Adrenal gland (tissue), 5 donors: ENCODE results near the gene C1QB.

Experiments used
- CTCF ChIP-seq, 6 experiments: fragments of 450-650 bp in 4 of 6; fragments of 200-600 bp in 2 of 6; sonication (generic) in 1 of 6; IDR thresholded peaks; 1 replicate in 5 of 6; 2 replicates in 1 of 6; pipeline versions ENCODE4 v1.5.1 to v1.8.0; 2016 to 2021; ENCODE audit warnings: antibody characterized with exemption in 6 of 6, mild to moderate bottlenecking in 2 of 6, moderate library complexity in 1 of 6
- POLR2A ChIP-seq, 2 donors: fragments of 450-650 bp; IDR thresholded peaks; one replicate each; pipeline ENCODE4 v1.6.1; 2017; ENCODE audit warnings: antibody characterized with exemption in 2 of 2, mild to moderate bottlenecking in 2 of 2, moderate library complexity in 1 of 2
- donor health status: DM: no; HTN: no; CAD: no.

GRCh38 chr1:22665752-22666151 is 12.7 kb downstream of the C1QB start:
- TF ChIP-seq CTCF (IDR thresholded peaks at IDR 0.05) (peak in 5 of 6 experiments; percentile 23 to 46 (median 26)), POLR2A (IDR thresholded peaks at IDR 0.05) (no peak)
